CD4-positive, alpha-beta T cell treated with Interleukin-6 at 100 ng/mL for 8 hours (primary cell): ENCODE measurements around the gene HMGB2.

Experiments used
- DNase-seq: peaks from one replicate; pipeline ENCODE4 v3.0.0-alpha.2; 2020; ENCODE audit warnings: mixed read lengths, low spot score

The HMGB2 gene

DNA sequence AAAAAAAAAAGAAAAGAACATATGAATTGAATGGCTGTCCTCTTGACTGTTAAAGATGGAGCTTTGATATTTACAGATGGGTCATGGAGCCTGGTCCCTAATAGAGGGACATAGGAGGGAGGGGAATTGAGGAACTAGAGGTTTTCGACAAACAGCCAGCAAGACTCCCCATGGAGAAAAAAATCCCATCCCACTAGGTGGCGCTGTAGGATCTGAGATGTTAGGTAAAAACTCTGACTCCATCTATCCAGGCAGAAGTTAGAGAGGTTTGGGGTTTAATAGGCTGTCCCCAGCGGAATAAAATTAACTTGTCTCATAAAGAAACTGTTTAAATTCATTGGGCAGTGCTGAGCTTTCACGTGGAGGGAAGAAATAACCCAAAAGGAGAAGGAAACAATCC lies 45.9 kb downstream of the HMGB2 start:
- peak; percentile 57 for DNase-seq

GRCh38 chr4:173287486-173287885 lies 46.7 kb downstream of the HMGB2 start:
- DNase-seq: no peak

GRCh38 chr4:173284463-173284862 lies 49.7 kb downstream of the HMGB2 start:
- no peak for DNase-seq

DNA sequence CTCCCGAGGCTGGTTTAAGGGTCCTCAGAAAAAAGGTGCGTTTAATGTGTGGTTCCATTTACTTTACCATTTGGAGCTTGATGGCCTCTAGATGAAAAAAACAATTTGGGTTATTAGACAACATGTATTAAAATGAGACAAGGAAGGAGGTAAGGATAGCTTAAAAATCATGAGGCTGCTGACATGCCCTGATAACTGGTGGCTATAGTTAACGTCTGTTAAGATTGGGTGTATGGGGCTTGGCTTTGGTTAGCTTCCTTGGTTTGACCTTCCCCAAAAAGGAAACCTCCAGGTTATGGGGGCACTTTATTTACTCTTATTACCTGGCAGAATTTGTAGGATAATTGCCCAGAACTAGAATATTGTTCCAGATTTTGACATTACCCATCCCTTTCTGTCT lies 51.5 kb downstream of the HMGB2 start:
- no peak for DNase-seq

GRCh38 chr4:173282256-173282562 lies 51.9 kb downstream of the HMGB2 start:
- no peak for DNase-seq

- DNase-seq: no peak
These were observed 52.5 kb downstream of the HMGB2 start for GRCh38 chr4:173281406-173282255.
